HepG2 (cell line): ENCODE data around the gene C19orf33. TPM values are rescaled to one million over a fixed set of nuclear protein-coding genes. Genes with fewer than 3 reads are reported as not detected.

ENCODE experiments used
- BCL3 ChIP-seq: sonication (generic); formaldehyde crosslinking; IDR thresholded peaks from 2 replicates; pipeline ENCODE4 v1.5.1; 2020; ENCODE audit warnings: mild to moderate bottlenecking, missing genetic modification reagents, moderate library complexity
- E2F5 ChIP-seq: sonication (generic); formaldehyde crosslinking; conservative IDR thresholded peaks from 2 replicates; pipeline ENCODE4 v1.4.0; 2020; ENCODE audit warnings: missing genetic modification reagents
- KDM5A ChIP-seq: fragments of 200-600 bp; sonication (generic); IDR thresholded peaks from 2 replicates; pipeline ENCODE4 v1.7.0; 2018; ENCODE audit warnings: antibody characterized with exemption, mild to moderate bottlenecking, low read length, borderline replicate concordance
- LCORL ChIP-seq, 2 experiments: fragments of 450-650 bp in 1 of 2; sonication (generic) in 1 of 2; formaldehyde crosslinking in 1 of 2; IDR thresholded peaks; 2 replicates each; pipeline versions ENCODE4 v1.5.0 to v1.6.1; 2017 to 2020; ENCODE audit warnings: antibody characterized with exemption in 1 of 2, missing genetic modification reagents in 1 of 2
- MBNL3 ChIP-seq: fragments of 250-450 bp; sonication (Bioruptor Pico); conservative IDR thresholded peaks from 2 replicates; pipeline ENCODE4 v1.8.0; 2022; ENCODE audit warnings: mild to moderate bottlenecking, inconsistent platforms
- MIER2 ChIP-seq: IDR thresholded peaks from 2 replicates; pipeline ENCODE4 v1.6.1; 2016; ENCODE audit warnings: missing biosample characterization, missing genetic modification reagents
- MTA1 ChIP-seq: sonication (generic); formaldehyde crosslinking; IDR thresholded peaks from 2 replicates; pipeline ENCODE4 v1.4.0; 2020; ENCODE audit warnings: missing genetic modification reagents, mild to moderate bottlenecking, borderline replicate concordance
- NCOA5 ChIP-seq: sonication (generic); formaldehyde crosslinking; IDR thresholded peaks from 2 replicates; pipeline ENCODE4 v1.4.0; 2020; ENCODE audit warnings: missing genetic modification reagents
- PRPF4 ChIP-seq: fragments of 200-400 bp; formaldehyde crosslinking; IDR thresholded peaks from 2 replicates; pipeline ENCODE4 v1.6.1; 2016; ENCODE audit warnings: low read length, low read depth; ENCODE audit not compliant: poor library complexity, severe bottlenecking
- SATB2 ChIP-seq: sonication (generic); formaldehyde crosslinking; IDR thresholded peaks from 2 replicates; pipeline ENCODE4 v1.5.0; 2020; ENCODE audit warnings: missing genetic modification reagents
- TEAD2 ChIP-seq: sonication (generic); formaldehyde crosslinking; IDR thresholded peaks from 2 replicates; pipeline ENCODE4 v1.9.0; 2021; ENCODE audit warnings: missing genetic modification reagents
- THAP9 ChIP-seq: sonication (generic); formaldehyde crosslinking; IDR thresholded peaks from 2 replicates; pipeline ENCODE4; 2020; ENCODE audit warnings: missing genetic modification reagents, mild to moderate bottlenecking, borderline replicate concordance
- TIGD3 ChIP-seq: sonication (generic); formaldehyde crosslinking; IDR thresholded peaks from 2 replicates; pipeline ENCODE4 v1.5.1; 2020; ENCODE audit warnings: mild to moderate bottlenecking, missing genetic modification reagents, borderline replicate concordance
- ZFP36 ChIP-seq: fragments of 150-350 bp; IDR thresholded peaks from 2 replicates; pipeline ENCODE4 v1.6.1; 2018; ENCODE audit warnings: borderline replicate concordance, low read length, low read depth; ENCODE audit not compliant: partially characterized antibody
- ZNF121 ChIP-seq: sonication (generic); formaldehyde crosslinking; IDR thresholded peaks from 2 replicates; pipeline ENCODE4 v1.5.0; 2020; ENCODE audit warnings: mild to moderate bottlenecking, missing genetic modification reagents
- ZNF430 ChIP-seq: sonication (generic); formaldehyde crosslinking; IDR thresholded peaks from 2 replicates; pipeline ENCODE4 v1.9.0; 2021; ENCODE audit warnings: mild to moderate bottlenecking, missing genetic modification reagents
- ZNF792 ChIP-seq: IDR thresholded peaks from 2 replicates; pipeline ENCODE4 v1.6.1; 2016
- polyA plus RNA-seq, 8 experiments: library from polyadenylated mRNA; depleted of rRNA in 3 of 8; stranded (reverse) in 7 of 8; unstranded in 1 of 8; fragments of >200 nt; fragmentation: Illumina TruSeq in 4 of 8; extraction: Trizol in 4 of 8; gene quantifications; 2 replicates each; pipeline versions ENCODE4 v1.2.1 to v1.2.3, GENCODE V29; 2011 to 2016; ENCODE audit warnings: low read depth in 4 of 8, missing spikeins in 1 of 8, mixed read lengths in 1 of 8; ENCODE audit not compliant: insufficient read depth in 1 of 8
- total RNA-seq, 5 experiments: library from RNA; depleted of rRNA; stranded (reverse); fragments of >200 nt; fragmentation: Illumina TruSeq; extraction: Trizol; gene quantifications; 2 replicates each; pipeline ENCODE4 v1.2.3, GENCODE V29; 2016; ENCODE audit warnings: low read depth in 1 of 5

The C19orf33 gene
- total and polyA plus RNA-seq, 2 of the 13 experiments (the other 11 are each of a cell fraction or from before 2014, with no cell fraction given) = 2.5 to 3.3 TPM

- TF ChIP-seq ZFP36 = no peak
- TF ChIP-seq ZNF121 (CRISPR knock-in tag) = no peak
- TF ChIP-seq KDM5A = 0 out of 2 replicates have a peak, but pooled peaks have one; percentile 53
- TF ChIP-seq MIER2 (CRISPR knock-in tag) = no peak
- no peak for TF ChIP-seq TIGD3 (CRISPR knock-in tag)
- no peak for TF ChIP-seq E2F5
- TF ChIP-seq MBNL3 = no peak
- no peak for TF ChIP-seq NCOA5 (CRISPR knock-in tag)
- no peak for TF ChIP-seq MTA1 (CRISPR knock-in tag)
- no peak for TF ChIP-seq TEAD2 (CRISPR knock-in tag)
- TF ChIP-seq ZNF430 (CRISPR knock-in tag) = no peak
- TF ChIP-seq ZNF792 = no peak
- TF ChIP-seq SATB2 = no peak
- no peak for TF ChIP-seq LCORL (IDR thresholded peaks at IDR 0.05)
- peak; percentile 53; the same call in 1 of the 2 replicates for TF ChIP-seq LCORL (CRISPR knock-in tag; IDR thresholded peaks at IDR 0.05)
- no peak for TF ChIP-seq BCL3 (CRISPR knock-in tag)
- TF ChIP-seq THAP9 (CRISPR knock-in tag) = no peak
- TF ChIP-seq PRPF4 = no peak
Measured at GRCh38 chr19:38315657-38316476, 11.8 kb downstream of the C19orf33 start, which contains the start of gene YIF1B (continued).
